ENCODE measurements around the gene ANKS1B. TPM values are rescaled to one million over a fixed set of nuclear protein-coding genes. Genes with fewer than 3 reads are reported as not detected.

ANKS1B gene
- total RNA-seq, 2 donors from 2014 or later = 32.7 to 37.1 TPM

- DNase-seq (ENCODE audit: low spot score) = no peak
- intact Hi-C loops (cut with DNase I) = no loop called here
These were observed 849.4 kb downstream of the ANKS1B start for GRCh38 chr12:99135376-99135775.

- DNase-seq (ENCODE audit: low spot score) = no peak
- intact Hi-C loops (cut with DNase I) = no loop called here
These were observed 851.3 kb downstream of the ANKS1B start for GRCh38 chr12:99133401-99133800.

- peak; percentile 77 for DNase-seq (ENCODE audit: low spot score)
- intact Hi-C loops (cut with DNase I) = no loop called here
These were observed 853.0 kb downstream of the ANKS1B start for GRCh38 chr12:99131751-99132199.

- DNase-seq (ENCODE audit: low spot score) = no peak
- intact Hi-C loops (cut with DNase I) = no loop called here
These were observed 853.8 kb downstream of the ANKS1B start for GRCh38 chr12:99130808-99131553.

- intact Hi-C loops (cut with DNase I) = no loop called here
These were observed 856.4 kb downstream of the ANKS1B start for GRCh38 chr12:99128246-99128802.

GRCh38 chr12:99122959-99123358 lies 861.8 kb downstream of the ANKS1B start:
- DNase-seq (ENCODE audit: low spot score) = no peak
- intact Hi-C loops (cut with DNase I) = no loop called here

More at GRCh38 chr12:99128246-99128802, 856.4 kb downstream of the ANKS1B start:
- DNase-seq (ENCODE audit: low spot score) = no peak

- no peak for DNase-seq (ENCODE audit: low spot score)
- intact Hi-C loops (cut with DNase I) = no loop called here
These were observed 862.2 kb downstream of the ANKS1B start for GRCh38 chr12:99122496-99122895.

- intact Hi-C loops (cut with DNase I) = no loop called here
- no peak for DNase-seq (ENCODE audit: low spot score)
These were observed 863.2 kb downstream of the ANKS1B start for GRCh38 chr12:99121546-99121945.

- no peak for DNase-seq (ENCODE audit: low spot score)
- intact Hi-C loops (cut with DNase I) = no loop called here
These were observed 864.8 kb downstream of the ANKS1B start for GRCh38 chr12:99119943-99120342.

- DNase-seq (ENCODE audit: low spot score) = no peak
- intact Hi-C loops (cut with DNase I) = no loop called here
These were observed 865.3 kb downstream of the ANKS1B start for GRCh38 chr12:99119449-99119848.

GRCh38 chr12:99111600-99111999 lies 873.1 kb downstream of the ANKS1B start:
- no peak for DNase-seq (ENCODE audit: low spot score)
- intact Hi-C loops (cut with DNase I) = no loop called here

GRCh38 chr12:99110868-99111267 lies 873.9 kb downstream of the ANKS1B start:
- DNase-seq (ENCODE audit: low spot score) = no peak
- intact Hi-C loops (cut with DNase I) = no loop called here

GRCh38 chr12:99110212-99110611 lies 874.5 kb downstream of the ANKS1B start:
- no peak for DNase-seq (ENCODE audit: low spot score)
- intact Hi-C loops (cut with DNase I) = no loop called here

- intact Hi-C loops (cut with DNase I) = no loop called here
- DNase-seq (ENCODE audit: low spot score) = no peak
These were observed 875.8 kb downstream of the ANKS1B start for GRCh38 chr12:99108924-99109323.

- intact Hi-C loops (cut with DNase I) = no loop called here
- no peak for DNase-seq (ENCODE audit: low spot score)
These were observed 885.0 kb downstream of the ANKS1B start for GRCh38 chr12:99099786-99100185.

- intact Hi-C loops (cut with DNase I) = no loop called here
- no peak for DNase-seq (ENCODE audit: low spot score)
These were observed 887.6 kb downstream of the ANKS1B start for GRCh38 chr12:99097171-99097570.

GRCh38 chr12:99093166-99093565 lies 891.6 kb downstream of the ANKS1B start:
- intact Hi-C loops (cut with DNase I) = no loop called here
- DNase-seq (ENCODE audit: low spot score) = no peak

GRCh38 chr12:99092100-99092851 lies 892.5 kb downstream of the ANKS1B start:
- intact Hi-C loops (cut with DNase I) = no loop called here

GRCh38 chr12:99087278-99087677 lies 897.5 kb downstream of the ANKS1B start:
- intact Hi-C loops (cut with DNase I) = no loop called here
- no peak for DNase-seq (ENCODE audit: low spot score)

More at GRCh38 chr12:99092100-99092851, 892.5 kb downstream of the ANKS1B start:
- no peak for DNase-seq (ENCODE audit: low spot score)

- intact Hi-C loops (cut with DNase I) = no loop called here
- DNase-seq (ENCODE audit: low spot score) = no peak
These were observed 904.9 kb downstream of the ANKS1B start for GRCh38 chr12:99079811-99080210.

Measured in posterior vena cava (tissue), 2 donors.